ENCODE measurements around the gene ZNF622.

The ZNF622 gene

GRCh38 chr5:16464664-16465543 lies 696 bp downstream of the ZNF622 start:
- peak overlapping the region; percentile 88 for H3K4me3 ChIP-seq (ENCODE audit: low read depth, low read length)
- TF ChIP-seq, protein P1, sequence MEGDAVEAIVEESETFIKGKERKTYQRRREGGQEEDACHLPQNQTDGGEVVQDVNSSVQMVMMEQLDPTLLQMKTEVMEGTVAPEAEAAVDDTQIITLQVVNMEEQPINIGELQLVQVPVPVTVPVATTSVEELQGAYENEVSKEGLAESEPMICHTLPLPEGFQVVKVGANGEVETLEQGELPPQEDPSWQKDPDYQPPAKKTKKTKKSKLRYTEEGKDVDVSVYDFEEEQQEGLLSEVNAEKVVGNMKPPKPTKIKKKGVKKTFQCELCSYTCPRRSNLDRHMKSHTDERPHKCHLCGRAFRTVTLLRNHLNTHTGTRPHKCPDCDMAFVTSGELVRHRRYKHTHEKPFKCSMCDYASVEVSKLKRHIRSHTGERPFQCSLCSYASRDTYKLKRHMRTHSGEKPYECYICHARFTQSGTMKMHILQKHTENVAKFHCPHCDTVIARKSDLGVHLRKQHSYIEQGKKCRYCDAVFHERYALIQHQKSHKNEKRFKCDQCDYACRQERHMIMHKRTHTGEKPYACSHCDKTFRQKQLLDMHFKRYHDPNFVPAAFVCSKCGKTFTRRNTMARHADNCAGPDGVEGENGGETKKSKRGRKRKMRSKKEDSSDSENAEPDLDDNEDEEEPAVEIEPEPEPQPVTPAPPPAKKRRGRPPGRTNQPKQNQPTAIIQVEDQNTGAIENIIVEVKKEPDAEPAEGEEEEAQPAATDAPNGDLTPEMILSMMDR (IDR thresholded peaks at IDR 0.05; ENCODE audit: borderline replicate concordance, insufficient read depth, low read depth, low read length), result 0 out of 2 replicates have a peak, but pooled peaks have one; percentile 0

DNA sequence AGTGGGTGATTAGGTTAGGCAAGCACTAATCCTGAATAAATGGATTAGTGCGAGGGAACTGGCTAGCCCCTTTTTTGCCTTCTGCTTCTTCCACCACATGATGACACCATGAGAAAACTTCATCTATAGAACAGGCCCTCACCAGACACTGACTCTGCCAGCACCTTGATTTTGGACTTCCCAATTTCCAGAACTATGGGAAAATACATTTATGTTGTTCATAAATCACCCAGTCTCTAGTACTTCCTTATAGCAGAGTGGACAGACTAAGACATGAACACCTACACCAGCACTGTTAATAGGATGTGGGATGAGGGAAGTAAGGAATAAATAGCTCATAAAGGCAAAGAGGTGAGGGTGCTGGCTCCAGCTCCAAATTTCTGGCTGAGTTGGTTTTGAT lies 1.4 kb downstream of the ZNF622 start:
- H3K4me3 ChIP-seq (ENCODE audit: low read depth, low read length), result peak overlapping the region; percentile 88
- TF ChIP-seq, protein P1 (IDR thresholded peaks at IDR 0.05; ENCODE audit: borderline replicate concordance, insufficient read depth, low read depth, low read length), result no peak

DNA sequence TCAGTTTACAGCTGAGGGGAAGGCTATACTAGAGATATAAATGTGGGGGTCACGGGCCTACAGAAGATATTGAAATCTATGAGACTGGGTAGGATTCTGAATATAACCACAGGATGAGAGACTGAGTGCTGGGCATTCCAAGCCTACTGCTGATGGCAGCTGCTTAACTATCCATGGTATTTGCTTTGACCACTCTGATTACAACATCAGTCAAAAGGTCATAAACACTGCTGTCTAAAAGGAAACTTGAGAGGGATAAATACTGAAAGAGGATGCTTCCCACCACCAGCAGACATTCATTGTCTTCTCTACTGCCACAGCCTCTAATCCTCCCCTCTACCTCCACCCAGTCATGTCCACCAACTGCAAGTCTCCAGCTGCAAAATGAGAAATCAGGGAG lies 3.8 kb downstream of the ZNF622 start:
- TF ChIP-seq, protein P1 (IDR thresholded peaks at IDR 0.05; ENCODE audit: borderline replicate concordance, insufficient read depth, low read depth, low read length), result no peak

DNA sequence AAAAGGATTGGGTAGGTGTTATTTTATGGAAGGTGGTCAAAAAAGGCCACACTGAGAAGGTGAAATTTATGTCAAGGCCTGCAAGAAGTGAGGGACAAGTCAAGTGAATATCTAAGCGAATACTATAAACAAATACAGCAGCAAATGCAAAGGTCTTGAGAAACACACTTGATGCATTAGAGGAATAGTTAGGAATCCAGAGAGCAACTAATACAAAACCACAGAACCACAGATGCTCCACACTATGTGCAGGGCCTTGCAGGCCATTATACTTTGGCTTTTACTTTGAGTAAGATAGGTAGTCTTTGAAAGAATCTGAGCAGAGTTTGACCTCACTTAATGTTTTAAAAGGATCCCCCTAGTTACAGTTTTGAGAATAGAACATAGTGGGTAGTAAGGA lies 4.6 kb downstream of the ZNF622 start:
- H3K4me3 ChIP-seq (ENCODE audit: low read depth, low read length), result no peak overlapping the region
- TF ChIP-seq, protein P1 (IDR thresholded peaks at IDR 0.05; ENCODE audit: borderline replicate concordance, insufficient read depth, low read depth, low read length), result no peak

More for the DNA sequence above, 3.8 kb downstream of the ZNF622 start:
- H3K4me3 ChIP-seq (ENCODE audit: low read depth, low read length), result no peak overlapping the region

DNA sequence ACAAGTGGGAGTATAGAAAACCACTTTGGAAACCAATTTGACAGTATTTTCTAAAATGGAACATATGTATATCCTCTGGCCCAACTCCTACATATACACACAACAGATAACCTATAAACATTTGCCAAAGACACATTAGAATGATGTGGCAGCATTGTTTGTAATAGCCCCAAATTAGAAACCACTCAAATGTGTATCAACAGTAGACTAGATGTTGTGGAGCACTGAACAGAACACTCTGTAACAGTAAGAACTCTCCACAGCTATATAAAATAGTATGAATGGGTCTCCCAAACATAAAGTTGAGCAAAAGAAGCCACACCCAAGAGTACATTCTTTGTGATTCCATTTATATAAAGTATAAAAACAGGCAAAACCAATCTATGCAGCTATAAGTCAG lies 6.1 kb downstream of the ZNF622 start:
- TF ChIP-seq, protein P1 (IDR thresholded peaks at IDR 0.05; ENCODE audit: borderline replicate concordance, insufficient read depth, low read depth, low read length), result no peak
- H3K4me3 ChIP-seq (ENCODE audit: low read depth, low read length), result no peak overlapping the region

DNA sequence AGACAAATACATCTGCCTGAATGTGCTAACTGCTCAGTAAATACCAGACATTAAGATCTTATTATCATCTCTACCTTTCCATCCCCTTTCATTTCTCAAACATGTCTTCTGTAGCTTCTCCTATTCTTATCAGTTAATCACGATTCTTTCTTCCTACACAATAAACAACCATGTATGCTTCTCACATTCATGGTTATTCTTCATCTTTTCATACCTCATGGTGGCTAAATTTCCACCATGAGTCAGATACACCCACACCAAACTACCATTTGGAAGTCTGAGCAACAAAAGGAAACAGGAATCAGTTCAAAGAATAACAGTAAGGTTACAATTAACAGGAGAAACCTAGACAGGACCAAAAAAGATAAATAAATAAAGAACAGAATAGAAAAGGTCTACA lies 7.7 kb downstream of the ZNF622 start:
- TF ChIP-seq, protein P1 (IDR thresholded peaks at IDR 0.05; ENCODE audit: borderline replicate concordance, insufficient read depth, low read depth, low read length), result no peak
- no peak overlapping the region for H3K4me3 ChIP-seq (ENCODE audit: low read depth, low read length)

- TF ChIP-seq, protein P1 (IDR thresholded peaks at IDR 0.05; ENCODE audit: borderline replicate concordance, insufficient read depth, low read depth, low read length), result no peak
- H3K4me3 ChIP-seq (ENCODE audit: low read depth, low read length), result no peak overlapping the region
These were observed 8.1 kb downstream of the ZNF622 start for GRCh38 chr5:16457451-16457850.
